ENCODE data around the gene SUPT4H1.
"Not testable (repeated sequence)": the region's sequence is repeated elsewhere in the genome, so short reads cannot be mapped to it uniquely, and the experiment has no call there.

Gene SUPT4H1

GRCh38 chr17:58351831-58352595, at the start of gene SUPT4H1:
Gene SUPT4H1 (minus strand): TSS chr17:58352201. CDS start chr17:58352135, 66 bp downstream.
- TF ChIP-seq CTCF (IDR thresholded peaks at IDR 0.05; ENCODE audit: low read length, missing control alignments) = no peak
- peak within 1 kb of the TSS; percentile 100 for H3K4me3 ChIP-seq (replicated peaks; ENCODE audit: low read depth, low read length)
- peak; percentile 92 for DNase-seq (ENCODE audit: low read depth)

- TF ChIP-seq CTCF (IDR thresholded peaks at IDR 0.05; ENCODE audit: low read length, missing control alignments) = no peak
- no peak for DNase-seq (ENCODE audit: low read depth)
- H3K4me3 ChIP-seq (replicated peaks; ENCODE audit: low read depth, low read length) = no peak overlapping the region
These were observed 49.3 kb upstream of the SUPT4H1 start for GRCh38 chr17:58401287-58401686.

GRCh38 chr17:58400826-58401225, 48.8 kb upstream of the SUPT4H1 start:
- no peak for DNase-seq (ENCODE audit: low read depth)
- no peak for TF ChIP-seq CTCF (IDR thresholded peaks at IDR 0.05; ENCODE audit: low read length, missing control alignments)
- no peak overlapping the region for H3K4me3 ChIP-seq (replicated peaks; ENCODE audit: low read depth, low read length)

- DNase-seq (ENCODE audit: low read depth) = no peak
- no peak overlapping the region for H3K4me3 ChIP-seq (replicated peaks; ENCODE audit: low read depth, low read length)
- no peak for TF ChIP-seq CTCF (IDR thresholded peaks at IDR 0.05; ENCODE audit: low read length, missing control alignments)
These were observed 48.0 kb upstream of the SUPT4H1 start for GRCh38 chr17:58399974-58400373.

GRCh38 chr17:58398574-58399266, 46.7 kb upstream of the SUPT4H1 start:
- DNase-seq (ENCODE audit: low read depth) = no peak
- H3K4me3 ChIP-seq (replicated peaks; ENCODE audit: low read depth, low read length) = no peak overlapping the region
- no peak for TF ChIP-seq CTCF (IDR thresholded peaks at IDR 0.05; ENCODE audit: low read length, missing control alignments)

GRCh38 chr17:58397421-58397820, 45.4 kb upstream of the SUPT4H1 start:
- not testable (repeated sequence) for H3K4me3 ChIP-seq (replicated peaks; ENCODE audit: low read depth, low read length)

GRCh38 chr17:58396173-58396572, 44.2 kb upstream of the SUPT4H1 start:
- no peak overlapping the region for H3K4me3 ChIP-seq (replicated peaks; ENCODE audit: low read depth, low read length)
- no peak for TF ChIP-seq CTCF (IDR thresholded peaks at IDR 0.05; ENCODE audit: low read length, missing control alignments)
- DNase-seq (ENCODE audit: low read depth) = no peak

More at GRCh38 chr17:58397421-58397820, 45.4 kb upstream of the SUPT4H1 start:
- not testable (repeated sequence) for DNase-seq (ENCODE audit: low read depth)
